Fibroblast of gingiva (primary cell): ENCODE results near the gene TMEM263.
A peak's percentile ranks its signal among the peaks of the same experiment; 100 is the strongest.
"Not testable (repeated sequence)": the region's sequence is repeated elsewhere in the genome, so short reads cannot be mapped to it uniquely, and the experiment has no call there.

Source experiments
- DNase-seq: peaks from one replicate; pipeline ENCODE4 v3.0.0-alpha.2; 2011; ENCODE audit warnings: low read depth

Gene TMEM263

DNA sequence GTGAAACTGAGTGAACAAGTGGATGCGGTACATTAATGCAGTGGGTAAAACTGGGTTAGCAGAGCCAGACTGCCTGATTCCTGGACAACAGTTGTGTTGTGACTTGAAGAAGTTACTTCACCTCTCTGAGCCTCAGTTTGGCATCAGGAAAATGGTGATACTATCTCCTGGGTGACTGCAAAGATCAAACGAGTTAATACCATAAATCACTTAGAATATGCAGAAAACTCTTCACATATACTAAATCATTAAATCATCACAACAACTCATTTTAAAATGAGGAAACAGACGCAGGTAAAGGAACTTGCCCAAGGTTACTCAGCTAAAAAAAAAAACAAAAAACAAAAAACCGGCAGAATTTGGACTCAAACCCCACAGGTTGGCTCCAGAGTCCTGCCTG, 30.4 kb downstream of the TMEM263 start:
- no peak for DNase-seq

DNA sequence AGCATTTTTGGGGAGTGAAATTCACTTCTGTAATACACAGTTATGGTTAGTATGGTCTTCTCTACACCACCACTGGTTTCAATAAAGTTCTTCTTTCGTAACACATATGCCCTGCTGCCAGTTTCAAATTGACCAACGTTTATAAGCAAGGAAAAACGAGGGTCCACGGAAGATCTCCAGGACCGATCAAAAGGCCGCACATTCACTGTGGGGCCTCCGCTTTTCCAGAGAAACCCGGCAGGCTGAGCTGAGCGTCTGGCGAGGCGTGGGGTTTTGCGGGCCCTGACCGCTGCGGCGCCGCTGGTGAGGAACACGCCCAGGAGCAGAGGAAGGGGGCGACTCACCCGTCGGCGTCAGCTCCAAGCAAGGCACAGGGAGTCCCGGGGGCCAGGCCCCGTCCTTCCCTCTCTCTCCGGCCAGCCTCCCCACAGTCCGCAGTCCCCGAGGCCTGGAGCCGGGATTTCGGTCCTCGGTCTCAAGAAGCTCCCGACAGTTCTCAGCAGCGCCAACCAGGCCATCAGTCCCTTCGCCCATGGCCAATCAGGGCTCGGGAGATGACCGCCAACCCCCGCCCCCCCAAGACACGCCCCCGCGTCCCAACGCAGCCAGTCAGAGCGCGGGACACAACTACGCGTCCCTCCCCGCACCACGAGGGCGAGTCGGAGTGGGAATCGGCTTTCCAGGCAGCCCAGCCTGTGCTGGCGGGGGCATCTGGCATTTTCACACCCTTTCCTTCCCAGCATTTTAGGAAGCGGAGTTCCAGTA, 31.1 kb downstream of the TMEM263 start, which contains the start of gene MTERF2:
MTERF2 (minus strand) TSS at position 522 of the 765 bp plus-strand sequence. CDS start 8,432 bp downstream, outside the sequence.
- peak; percentile 95 for DNase-seq

DNA sequence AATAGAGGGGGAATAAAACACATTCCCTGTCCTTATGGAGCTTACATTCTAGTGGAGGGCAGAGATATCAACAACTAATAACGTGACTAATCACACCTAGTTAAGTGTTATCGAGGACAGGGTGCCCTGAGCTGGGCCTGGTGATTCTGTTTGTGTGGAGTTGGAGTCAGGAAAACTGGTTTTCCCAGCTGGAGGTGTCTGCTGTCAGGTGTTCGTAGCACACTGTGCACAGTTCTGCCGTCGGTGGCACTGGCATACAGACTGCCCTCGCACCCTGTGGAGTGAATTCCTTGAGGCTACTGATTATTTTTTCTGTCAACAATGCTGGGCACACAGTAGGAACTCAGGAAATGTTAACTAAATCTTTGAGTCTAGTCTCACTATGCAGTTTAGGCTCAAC, 32.1 kb downstream of the TMEM263 start:
- DNase-seq = no peak

DNA sequence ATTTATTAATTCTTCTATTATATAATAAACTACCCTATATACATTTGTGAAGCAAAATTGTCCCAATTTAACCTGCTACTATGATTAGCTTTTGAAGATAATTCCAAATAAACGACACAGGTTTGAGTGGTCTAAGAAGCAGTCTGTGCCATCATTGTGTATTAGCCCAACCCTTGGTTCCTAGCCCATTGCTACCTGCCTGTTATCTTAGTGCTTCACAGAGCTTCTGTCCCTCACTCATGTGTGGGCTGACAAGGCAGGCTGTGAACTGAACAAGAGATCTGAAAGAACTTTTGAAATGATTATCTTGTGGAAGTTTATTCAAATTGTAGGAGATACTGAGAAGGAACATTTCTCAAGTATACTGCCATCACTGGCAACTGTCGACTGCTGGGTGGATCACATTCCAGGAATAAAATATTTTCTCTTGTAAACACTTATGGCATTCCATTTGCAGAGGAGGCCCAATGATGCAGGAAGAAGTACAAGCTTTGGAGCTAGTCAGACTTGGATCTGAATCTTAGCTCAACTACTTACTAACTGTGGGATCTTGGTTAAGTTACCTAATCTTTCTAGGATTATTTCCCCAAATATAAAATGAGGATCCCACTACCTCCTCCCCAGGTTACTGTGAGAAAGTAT, 39.0 kb downstream of the TMEM263 start:
- DNase-seq = peak; percentile 85

DNA sequence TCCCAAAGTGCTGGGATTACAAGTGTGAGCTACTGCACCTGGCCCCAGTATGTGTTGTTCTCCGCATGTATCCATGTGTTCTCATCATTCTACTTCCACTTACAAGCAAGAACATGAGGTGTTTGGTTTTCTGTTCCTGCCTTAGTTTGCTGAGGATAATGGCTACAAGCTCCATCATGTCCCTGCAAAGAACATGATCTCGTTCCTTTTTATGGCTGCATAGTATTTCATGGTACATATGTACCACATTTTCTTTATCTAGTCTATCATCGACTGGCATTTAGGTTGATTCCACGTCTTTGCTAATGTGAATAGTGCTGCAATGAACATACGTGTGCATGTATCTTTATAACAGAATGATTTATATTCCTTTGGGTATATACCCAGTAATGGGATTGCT, 40.4 kb downstream of the TMEM263 start:
- not testable (repeated sequence) for DNase-seq

DNA sequence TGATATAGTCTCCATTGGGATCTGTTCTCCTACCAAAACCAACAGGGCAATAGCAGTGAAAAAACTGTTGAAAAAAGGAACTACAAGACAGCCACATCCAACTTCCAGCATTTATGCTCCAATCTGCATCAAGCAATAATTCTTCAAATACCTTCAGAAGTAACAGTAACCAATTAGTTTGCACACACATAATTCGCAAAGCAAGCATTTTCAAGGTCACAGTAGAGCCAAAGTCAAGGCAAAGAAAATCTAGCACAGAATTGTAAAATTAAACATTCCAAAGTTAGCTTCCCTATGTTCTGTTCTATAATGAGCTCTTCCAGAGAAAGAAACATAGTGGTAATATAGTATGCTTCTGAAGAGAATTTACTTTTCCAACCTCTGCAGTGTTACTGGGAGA, 42.2 kb downstream of the TMEM263 start:
- DNase-seq = no peak

DNA sequence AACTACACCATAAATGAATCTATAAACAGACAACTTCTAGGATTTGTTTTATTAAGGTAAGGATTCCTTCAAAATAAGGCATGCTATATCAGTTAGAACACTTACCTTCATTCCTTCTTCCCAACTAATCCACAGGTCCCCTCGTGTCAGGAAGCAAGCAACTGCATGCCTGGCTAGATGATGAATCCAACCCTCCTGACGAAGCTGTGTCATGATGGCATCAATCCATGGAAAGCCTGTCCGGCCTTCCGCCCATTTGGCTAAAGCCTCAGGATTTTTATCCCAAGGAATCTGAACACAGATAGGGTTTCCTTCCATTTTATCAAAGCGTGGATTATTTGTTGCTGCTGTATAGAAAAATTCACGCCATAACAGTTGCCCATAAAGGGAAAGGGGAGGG, 43.7 kb downstream of the TMEM263 start:
- DNase-seq = peak; percentile 6

DNA sequence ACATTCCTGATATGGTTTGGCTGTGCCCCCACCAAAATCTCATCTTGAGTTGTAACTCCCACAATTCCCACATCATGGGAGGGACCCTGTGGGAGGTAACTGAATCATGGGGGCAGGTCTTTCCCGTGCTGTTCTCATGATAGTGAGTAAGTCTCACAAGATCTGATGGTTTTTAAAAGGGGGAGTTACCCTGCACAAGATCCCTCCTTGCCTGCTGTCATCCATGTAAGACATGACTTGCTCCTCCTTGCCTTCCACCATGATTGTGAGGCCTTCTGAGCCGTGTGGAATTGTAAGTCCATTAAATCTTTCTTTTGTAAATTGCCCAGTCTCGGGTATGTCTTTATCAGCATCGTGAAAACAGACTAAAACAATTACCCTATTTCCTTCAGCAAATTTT, 47.0 kb downstream of the TMEM263 start:
- not testable (repeated sequence) for DNase-seq

DNA sequence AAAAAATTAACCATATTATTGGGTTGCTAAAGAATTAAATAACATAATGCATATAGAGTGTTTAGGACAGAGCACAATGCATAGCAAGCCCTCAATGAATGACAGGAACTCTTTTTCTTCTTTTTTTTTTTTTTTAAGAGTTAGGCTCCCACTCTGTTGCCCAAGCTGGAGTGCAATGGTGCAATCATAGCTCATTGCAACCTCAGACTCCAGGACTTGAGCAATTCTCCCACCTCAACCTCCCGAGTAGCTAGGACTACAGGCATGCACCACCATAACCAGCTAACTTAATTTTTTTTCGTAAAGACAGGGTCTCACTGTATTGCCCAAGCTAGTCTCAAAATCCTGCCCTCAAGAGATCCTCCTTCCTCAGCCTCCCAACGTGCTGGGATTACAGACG, 51.7 kb downstream of the TMEM263 start:
- DNase-seq = no peak

DNA sequence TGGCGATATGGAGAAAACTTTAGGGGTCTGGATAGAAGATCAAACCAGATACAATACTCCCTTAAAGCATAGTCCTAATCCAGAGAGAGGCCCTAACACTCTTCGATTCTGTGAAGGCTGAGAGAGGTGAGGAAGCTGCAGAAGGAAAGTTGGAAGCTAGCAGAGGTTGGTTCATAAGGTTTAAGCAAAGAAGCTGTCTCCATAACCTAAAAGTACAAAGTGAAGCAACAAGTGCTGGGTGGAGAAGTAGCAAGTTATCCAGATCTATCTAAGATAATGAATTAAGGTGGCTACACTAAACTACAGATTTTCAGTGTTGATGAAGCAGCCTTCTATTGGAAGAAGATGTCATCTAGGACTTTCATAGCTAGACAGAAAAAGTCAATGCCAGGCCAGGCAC, 55.8 kb downstream of the TMEM263 start:
- no peak for DNase-seq

DNA sequence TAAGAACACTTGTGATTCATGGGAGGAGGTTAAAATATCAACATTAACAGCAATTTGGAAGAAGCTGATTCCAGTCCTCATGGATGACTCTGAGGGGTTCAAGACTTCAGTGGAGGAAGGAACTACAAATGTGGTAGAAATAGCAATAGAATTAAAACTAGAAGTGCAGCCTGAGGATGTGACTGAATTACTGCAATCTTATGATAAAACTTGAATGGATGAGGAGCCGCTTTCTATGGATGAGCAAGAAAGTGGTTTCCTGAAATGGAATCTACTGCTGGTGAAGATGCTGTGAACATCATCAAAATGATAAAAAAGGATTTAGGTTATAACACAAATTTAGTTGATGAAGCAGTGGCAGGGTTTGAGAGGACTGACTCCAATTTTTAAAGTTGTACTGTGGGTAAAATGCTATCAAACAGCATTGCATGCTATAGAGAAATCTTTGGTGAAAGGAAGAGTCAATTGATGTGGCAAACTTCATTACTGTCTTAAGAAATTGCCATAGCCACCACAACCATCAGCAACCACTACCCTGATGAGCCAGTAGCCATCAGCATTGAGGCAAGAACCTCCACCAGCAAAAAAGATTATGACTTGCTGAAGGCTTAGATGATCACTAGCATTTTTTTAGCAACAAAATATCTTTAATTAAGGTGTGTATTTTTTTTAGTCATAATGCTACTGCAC, 57.2 kb downstream of the TMEM263 start:
- no peak for DNase-seq

DNA sequence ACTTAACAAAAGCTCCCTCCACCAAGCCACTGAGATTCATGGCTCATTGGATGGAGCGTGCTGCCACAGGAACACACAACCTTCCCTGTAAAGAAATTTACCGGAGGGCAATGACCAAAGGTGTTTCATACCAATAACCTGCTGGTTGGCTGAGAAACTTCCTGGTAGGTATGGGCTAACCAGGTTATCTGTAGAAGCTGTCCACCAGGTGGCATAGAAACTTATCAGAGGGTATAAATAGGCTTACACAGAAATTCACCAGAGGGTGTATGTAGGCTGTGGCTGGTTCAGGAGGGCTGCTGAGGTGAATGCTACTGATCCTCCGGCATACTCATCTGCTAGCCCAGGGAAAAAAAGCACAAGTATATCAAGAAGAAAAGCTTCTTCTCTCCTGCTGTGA, 58.3 kb downstream of the TMEM263 start:
- no peak for DNase-seq

DNA sequence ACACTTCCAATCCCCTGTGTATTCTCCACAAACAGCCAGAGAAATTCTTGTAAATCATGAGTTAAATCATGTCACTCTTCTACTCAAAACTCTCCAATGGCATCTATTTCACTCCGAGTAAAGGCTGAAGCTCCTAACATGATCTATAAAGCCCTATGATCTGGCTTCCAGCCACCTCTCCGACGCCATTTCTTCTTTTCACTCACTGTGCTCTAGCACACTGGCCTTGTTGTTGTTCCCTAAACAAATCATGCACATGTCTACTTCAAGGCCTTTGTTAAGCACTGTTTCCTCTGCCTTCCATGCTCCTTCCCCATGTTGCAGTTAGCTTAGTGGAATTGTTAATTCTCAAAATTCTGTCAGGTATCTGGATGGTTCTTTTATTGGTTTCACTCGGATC, 61.3 kb downstream of the TMEM263 start:
- DNase-seq = no peak

DNA sequence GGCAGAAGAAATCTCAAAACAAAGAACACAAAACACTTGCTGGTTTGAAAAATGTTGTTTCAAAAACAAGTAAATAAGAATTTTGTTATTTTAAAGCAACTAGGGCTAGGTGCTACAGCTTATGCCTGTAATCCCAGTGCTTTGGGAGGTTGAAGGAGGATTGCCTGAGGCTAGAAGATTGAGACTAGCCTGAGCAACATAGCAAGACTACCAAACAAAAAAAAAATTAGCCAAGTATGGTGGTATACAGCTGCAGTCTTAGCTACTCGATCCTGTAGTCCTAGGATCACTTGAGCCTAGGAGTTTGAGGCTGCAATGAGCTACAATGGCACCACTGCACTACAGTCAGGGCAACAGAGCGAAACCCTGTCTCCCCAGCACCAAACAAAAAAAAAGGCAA, 63.8 kb downstream of the TMEM263 start:
- no peak for DNase-seq
